ENCODE measurements around the gene NLRP10.

The NLRP10 gene

GRCh38 chr11:7974668-7975067 is 9.4 kb upstream of the NLRP10 start:
- DNase-seq, result no peak

- no peak for DNase-seq
Measured at GRCh38 chr11:7973011-7973410, 7.8 kb upstream of the NLRP10 start.

GRCh38 chr11:7971846-7972245 is 6.6 kb upstream of the NLRP10 start:
- no peak for DNase-seq

- no peak for DNase-seq
Measured at GRCh38 chr11:7969756-7970646, 4.8 kb upstream of the NLRP10 start.

GRCh38 chr11:7968686-7969085 is 3.4 kb upstream of the NLRP10 start:
- no peak for DNase-seq

GRCh38 chr11:7967826-7968225 is 2.6 kb upstream of the NLRP10 start:
- no peak for DNase-seq

GRCh38 chr11:7967097-7967496 is 1.9 kb upstream of the NLRP10 start:
- DNase-seq, result no peak

- no peak for DNase-seq
Measured at GRCh38 chr11:7964873-7965272, 374 bp downstream of the NLRP10 start.

- no peak for DNase-seq
Measured at GRCh38 chr11:7964261-7964660, 986 bp downstream of the NLRP10 start.

- no peak for DNase-seq
Measured at GRCh38 chr11:7955191-7955590, 10.1 kb downstream of the NLRP10 start.

GRCh38 chr11:7949934-7950333 is 15.3 kb downstream of the NLRP10 start:
- DNase-seq, result no peak

GRCh38 chr11:7944123-7944522 is 21.1 kb downstream of the NLRP10 start:
- DNase-seq, result no peak

GRCh38 chr11:7941608-7942007 is 23.6 kb downstream of the NLRP10 start, which contains the start of gene OR10A3:
OR10A3 (minus strand) TSS chr11:7941708; CDS start chr11:7939520, 2,188 bp downstream.
- DNase-seq, result no peak

- DNase-seq, result no peak
Measured at GRCh38 chr11:7941146-7941545, 24.1 kb downstream of the NLRP10 start.

- DNase-seq, result no peak
Measured at GRCh38 chr11:7936615-7937014, 28.6 kb downstream of the NLRP10 start.

- no peak for DNase-seq
Measured at GRCh38 chr11:7931168-7931567, 34.1 kb downstream of the NLRP10 start, which contains the start of gene OR10A6. OR10A6 (minus strand) TSS chr11:7931268; CDS start chr11:7928662, 2,606 bp downstream.

- DNase-seq, result no peak
Measured at GRCh38 chr11:7927635-7928034, 37.6 kb downstream of the NLRP10 start.

- DNase-seq, result no peak
Measured at GRCh38 chr11:7924536-7924935, 40.7 kb downstream of the NLRP10 start.

- DNase-seq, result no peak
Measured at GRCh38 chr11:7918141-7918540, 47.1 kb downstream of the NLRP10 start.

All from stimulated activated naive CD4-positive, alpha-beta T cell (primary cell).